AG09309 (cell line): ENCODE data around the gene CNPPD1.

Experiments
- DNase-seq: peaks from one replicate; pipeline ENCODE4 v3.0.0-alpha.2; 2010; ENCODE audit warnings: low read depth
- H3K4me3 ChIP-seq: 2 replicates; pipeline ENCODE4 v1.5.1; 2011; ENCODE audit warnings: mild to moderate bottlenecking, low read depth, low read length, moderate library complexity; ENCODE audit not compliant: control insufficient read depth
- TF ChIP-seq, protein P1 (sequence below): IDR thresholded peaks from 2 replicates; pipeline ENCODE4 v1.5.1; 2011; ENCODE audit warnings: mild to moderate bottlenecking, low read depth, low read length, inconsistent platforms; ENCODE audit not compliant: insufficient read depth, control insufficient read depth; ENCODE audit errors: missing control alignments

Gene CNPPD1

DNA sequence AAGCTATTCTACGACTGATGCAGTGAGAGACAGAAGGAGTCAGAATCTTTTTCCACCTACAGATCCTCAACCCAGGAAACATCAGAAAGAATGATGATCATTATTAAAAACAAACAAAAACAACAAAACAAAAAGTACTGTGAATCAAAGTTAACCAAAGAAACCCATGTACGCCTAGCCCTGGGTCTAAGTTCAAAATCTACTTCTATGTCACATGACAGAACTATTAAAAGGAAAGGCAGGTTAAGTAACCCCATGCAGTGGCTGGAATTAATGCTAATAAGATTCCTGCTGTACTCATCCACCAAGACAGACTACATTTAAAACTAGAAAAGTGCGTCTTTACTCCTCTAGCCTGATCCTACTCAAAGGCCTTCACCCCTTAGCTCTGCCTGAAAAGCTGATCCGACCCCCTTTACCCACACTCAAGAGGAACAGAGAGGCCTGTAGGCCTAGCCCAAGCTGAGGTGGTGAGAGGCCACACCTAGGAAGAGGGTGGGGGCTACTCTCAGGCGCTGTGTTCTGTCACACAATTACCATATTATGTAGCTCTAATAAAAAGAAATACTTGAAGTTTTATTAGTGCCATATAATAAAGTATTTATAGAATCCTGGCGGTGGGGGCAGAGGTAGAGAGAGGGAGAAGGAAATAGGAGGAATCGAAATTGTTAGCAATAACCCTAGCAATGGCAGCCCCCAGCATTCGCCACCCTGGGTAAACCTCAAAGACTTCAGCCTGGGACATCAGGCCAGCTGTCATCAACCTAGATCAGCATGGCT, 53.2 kb downstream of the CNPPD1 start:
- no peak for DNase-seq
- TF ChIP-seq, protein P1, sequence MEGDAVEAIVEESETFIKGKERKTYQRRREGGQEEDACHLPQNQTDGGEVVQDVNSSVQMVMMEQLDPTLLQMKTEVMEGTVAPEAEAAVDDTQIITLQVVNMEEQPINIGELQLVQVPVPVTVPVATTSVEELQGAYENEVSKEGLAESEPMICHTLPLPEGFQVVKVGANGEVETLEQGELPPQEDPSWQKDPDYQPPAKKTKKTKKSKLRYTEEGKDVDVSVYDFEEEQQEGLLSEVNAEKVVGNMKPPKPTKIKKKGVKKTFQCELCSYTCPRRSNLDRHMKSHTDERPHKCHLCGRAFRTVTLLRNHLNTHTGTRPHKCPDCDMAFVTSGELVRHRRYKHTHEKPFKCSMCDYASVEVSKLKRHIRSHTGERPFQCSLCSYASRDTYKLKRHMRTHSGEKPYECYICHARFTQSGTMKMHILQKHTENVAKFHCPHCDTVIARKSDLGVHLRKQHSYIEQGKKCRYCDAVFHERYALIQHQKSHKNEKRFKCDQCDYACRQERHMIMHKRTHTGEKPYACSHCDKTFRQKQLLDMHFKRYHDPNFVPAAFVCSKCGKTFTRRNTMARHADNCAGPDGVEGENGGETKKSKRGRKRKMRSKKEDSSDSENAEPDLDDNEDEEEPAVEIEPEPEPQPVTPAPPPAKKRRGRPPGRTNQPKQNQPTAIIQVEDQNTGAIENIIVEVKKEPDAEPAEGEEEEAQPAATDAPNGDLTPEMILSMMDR = no peak

DNA sequence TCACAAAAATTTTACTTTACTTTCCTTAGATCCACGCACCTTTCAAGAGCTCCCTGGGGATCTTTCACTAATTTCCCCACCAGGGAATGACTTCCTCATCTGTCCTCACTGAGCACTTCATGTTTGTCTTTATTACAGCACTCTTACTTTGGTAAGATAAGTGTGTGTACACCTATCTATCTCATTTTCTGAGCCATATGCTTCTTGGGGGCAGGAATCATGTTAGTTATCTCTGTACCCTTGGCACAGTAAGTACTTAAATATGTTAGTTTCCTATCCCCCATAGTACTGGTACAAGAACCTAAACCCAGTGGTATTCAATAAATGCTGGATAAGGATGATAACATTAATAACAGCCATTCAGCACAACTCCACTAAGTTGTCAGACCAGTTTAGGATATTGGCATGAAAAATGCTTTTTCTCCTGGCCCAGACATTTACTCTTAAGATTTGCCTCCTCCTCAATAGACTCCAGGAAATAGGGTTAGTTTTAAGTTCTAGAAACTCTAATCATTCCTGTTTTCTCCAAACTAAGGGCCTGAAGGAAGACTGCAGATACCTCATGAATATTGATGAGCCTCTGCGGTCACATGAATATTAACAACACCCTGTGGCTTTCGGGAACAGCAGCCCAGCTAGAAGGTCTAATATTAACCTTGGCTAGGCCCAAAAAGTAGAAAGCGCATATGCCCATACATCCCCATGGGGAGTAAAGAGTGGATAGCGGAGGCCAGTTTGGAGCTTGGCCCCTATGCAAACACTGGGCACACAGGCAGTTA, 54.3 kb downstream of the CNPPD1 start:
- H3K4me3 ChIP-seq = no peak overlapping the region
- no peak for DNase-seq
- TF ChIP-seq, protein P1 = no peak

More for the DNA sequence above, 53.2 kb downstream of the CNPPD1 start:
- no peak overlapping the region for H3K4me3 ChIP-seq
